ENCODE data around the gene CEP63.

Gene CEP63

DNA sequence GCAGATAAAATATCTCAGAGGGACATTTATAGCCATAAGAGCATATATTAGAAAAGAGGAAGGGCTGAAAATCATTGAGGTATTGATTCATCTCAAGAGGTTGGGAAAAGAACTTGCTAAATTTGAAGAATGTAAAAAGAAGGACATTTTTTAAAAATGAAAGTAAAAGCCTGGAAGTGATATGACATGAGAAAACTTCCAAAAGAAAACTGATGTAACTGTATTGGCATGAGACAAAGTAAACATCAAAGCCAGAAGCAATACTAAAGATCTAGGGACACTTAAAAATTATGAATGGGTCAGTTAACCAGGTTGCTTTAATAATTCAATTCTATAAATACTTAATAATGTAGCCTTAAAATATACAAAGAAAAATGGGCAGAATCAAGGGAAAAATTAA is 31.9 kb downstream of the CEP63 start:
- TF ChIP-seq, protein P1, sequence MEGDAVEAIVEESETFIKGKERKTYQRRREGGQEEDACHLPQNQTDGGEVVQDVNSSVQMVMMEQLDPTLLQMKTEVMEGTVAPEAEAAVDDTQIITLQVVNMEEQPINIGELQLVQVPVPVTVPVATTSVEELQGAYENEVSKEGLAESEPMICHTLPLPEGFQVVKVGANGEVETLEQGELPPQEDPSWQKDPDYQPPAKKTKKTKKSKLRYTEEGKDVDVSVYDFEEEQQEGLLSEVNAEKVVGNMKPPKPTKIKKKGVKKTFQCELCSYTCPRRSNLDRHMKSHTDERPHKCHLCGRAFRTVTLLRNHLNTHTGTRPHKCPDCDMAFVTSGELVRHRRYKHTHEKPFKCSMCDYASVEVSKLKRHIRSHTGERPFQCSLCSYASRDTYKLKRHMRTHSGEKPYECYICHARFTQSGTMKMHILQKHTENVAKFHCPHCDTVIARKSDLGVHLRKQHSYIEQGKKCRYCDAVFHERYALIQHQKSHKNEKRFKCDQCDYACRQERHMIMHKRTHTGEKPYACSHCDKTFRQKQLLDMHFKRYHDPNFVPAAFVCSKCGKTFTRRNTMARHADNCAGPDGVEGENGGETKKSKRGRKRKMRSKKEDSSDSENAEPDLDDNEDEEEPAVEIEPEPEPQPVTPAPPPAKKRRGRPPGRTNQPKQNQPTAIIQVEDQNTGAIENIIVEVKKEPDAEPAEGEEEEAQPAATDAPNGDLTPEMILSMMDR (IDR thresholded peaks at IDR 0.05; ENCODE audit: insufficient read depth, low read depth, low read length, missing control alignments) = no peak
- DNase-seq (ENCODE audit: low read depth) = no peak
- no peak overlapping the region for H3K4me3 ChIP-seq (ENCODE audit: low read depth, low read length)

DNA sequence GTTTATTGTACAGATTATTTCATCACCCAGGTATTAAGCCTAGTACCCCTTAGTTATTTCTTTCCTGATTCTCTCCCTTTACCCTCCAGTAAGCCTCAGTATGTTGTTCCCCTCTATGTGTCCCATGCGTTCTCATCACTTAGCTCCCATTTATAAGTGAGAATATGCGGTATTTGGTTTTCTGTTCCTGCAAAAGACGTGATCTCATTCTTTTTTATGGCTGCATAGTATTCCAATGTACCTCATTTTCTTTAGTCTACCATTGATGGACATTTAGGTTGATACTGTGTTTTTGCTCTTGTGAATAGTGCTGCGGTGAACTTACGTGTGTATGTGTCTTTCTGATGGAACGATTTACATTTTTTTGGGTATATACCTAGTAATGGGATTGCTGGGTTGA is 36.7 kb downstream of the CEP63 start:
- no peak for DNase-seq (ENCODE audit: low read depth)
- no peak overlapping the region for H3K4me3 ChIP-seq (ENCODE audit: low read depth, low read length)
- TF ChIP-seq, protein P1 (IDR thresholded peaks at IDR 0.05; ENCODE audit: insufficient read depth, low read depth, low read length, missing control alignments) = no peak

DNA sequence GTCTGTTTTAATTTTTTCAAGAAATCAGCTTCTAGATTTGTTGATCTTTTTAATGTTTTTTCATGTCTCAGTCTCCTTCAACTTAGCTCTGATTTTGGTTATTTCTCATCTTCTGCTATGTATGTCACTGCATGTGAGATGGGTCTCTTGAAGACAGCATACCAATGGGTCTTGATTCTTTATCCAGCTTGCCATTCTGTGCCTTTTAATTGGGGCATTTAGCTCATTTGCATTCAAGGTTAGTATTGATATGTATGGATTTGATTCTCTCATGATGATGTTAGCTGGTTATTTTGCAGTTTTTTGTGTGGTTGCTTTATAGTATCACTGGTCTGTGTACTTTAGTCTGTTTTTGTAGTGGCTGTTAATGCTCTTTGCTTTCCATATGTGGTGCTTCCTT is 39.4 kb downstream of the CEP63 start:
- H3K4me3 ChIP-seq (ENCODE audit: low read depth, low read length) = no peak overlapping the region
- DNase-seq (ENCODE audit: low read depth) = no peak
- TF ChIP-seq, protein P1 (IDR thresholded peaks at IDR 0.05; ENCODE audit: insufficient read depth, low read depth, low read length, missing control alignments) = no peak

DNA sequence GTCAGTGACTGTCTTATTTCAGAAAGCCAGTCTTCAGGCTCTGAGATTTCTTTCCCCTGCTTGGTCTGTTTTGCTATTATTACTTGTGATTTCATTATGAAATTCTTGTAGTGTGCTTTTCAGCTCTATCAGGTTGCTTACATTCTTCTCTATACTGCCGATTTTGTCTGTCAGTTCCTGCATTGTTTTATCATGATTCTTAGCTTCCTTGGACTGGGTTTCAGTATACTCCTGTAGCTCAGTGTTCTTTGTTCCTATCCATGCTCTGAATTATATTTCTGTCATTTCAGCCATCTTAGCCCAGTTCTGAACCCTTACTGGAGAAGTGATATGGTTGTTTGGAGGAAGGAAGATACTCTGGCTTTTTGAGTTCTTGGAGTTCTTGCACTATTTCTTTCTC is 40.5 kb downstream of the CEP63 start:
- H3K4me3 ChIP-seq (ENCODE audit: low read depth, low read length) = no peak overlapping the region
- no peak for DNase-seq (ENCODE audit: low read depth)
- TF ChIP-seq, protein P1 (IDR thresholded peaks at IDR 0.05; ENCODE audit: insufficient read depth, low read depth, low read length, missing control alignments) = no peak

DNA sequence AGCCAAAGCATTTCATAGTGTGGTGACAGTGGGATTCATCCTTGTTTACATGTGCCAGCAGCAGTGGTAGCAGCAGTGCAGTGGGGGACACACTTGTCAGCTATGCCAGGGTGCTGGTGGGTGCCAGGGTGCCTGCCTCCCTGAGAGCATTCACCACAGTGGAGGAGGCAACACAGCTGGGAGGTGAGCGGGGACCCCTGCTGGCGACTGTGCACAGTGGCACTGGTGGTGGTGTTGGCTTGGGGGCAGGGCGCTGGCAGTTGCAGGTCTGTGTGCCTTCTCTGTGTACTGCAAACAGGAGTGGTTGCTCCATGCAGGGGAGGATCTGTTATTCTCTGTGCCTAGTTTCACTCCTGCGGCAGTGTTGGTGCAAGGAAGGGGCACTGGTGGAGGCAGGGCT is 41.2 kb downstream of the CEP63 start:
- H3K4me3 ChIP-seq (ENCODE audit: low read depth, low read length) = no peak overlapping the region
- DNase-seq (ENCODE audit: low read depth) = peak; percentile 15
- TF ChIP-seq, protein P1 (IDR thresholded peaks at IDR 0.05; ENCODE audit: insufficient read depth, low read depth, low read length, missing control alignments) = peak; percentile 25

DNA sequence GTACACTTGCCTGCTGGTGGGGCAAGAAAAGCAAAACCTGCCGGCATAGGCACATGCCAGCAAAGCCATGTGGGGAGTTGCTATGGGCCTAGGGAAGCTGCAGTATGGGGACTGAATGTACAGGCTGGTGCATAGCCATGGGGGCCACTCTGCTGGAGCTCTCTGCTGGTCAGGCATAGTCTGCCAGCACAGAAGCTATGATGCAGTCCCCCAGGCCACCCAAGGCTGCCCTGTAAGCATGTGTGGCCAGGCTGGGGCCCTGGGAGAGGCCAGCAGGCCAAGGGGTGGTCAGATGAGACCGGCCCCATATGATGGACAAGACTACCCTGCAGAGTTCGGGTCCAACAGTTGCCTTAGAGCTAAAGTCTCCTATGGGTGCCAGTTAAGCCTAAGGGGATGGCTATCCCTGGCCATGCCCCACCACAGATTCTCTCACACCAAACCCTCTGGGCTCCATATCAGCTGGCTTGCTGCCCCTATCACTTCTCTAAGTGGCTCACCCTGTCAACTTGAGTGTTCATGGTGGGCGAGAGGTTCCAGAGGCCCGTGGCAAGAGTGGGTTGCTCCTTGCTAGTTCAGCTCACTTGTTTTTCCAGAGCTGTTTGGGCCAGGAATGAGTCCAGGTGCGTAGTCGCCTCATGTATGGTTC is 41.8 kb downstream of the CEP63 start:
- TF ChIP-seq, protein P1 (IDR thresholded peaks at IDR 0.05; ENCODE audit: insufficient read depth, low read depth, low read length, missing control alignments) = no peak
- no peak for DNase-seq (ENCODE audit: low read depth)
- H3K4me3 ChIP-seq (ENCODE audit: low read depth, low read length) = no peak overlapping the region

DNA sequence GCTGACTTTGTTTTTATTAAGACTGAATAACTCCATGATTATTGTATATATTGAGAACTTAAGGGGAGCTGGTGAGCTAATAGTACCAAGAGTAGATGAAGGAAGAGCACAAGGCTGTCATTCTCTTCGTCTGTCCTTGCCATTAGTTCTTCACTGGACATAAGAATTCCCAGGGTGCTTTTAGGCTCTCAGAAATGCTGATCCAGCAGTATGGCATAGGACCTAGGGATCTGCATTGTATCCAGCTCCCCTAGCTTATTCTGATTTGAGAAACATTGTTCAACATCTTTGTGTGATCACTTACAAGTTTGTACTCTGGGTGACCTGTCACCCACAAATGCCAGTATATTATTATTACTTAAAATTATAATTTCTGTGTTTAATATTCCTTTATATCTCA is 47.6 kb downstream of the CEP63 start:
- TF ChIP-seq, protein P1 (IDR thresholded peaks at IDR 0.05; ENCODE audit: insufficient read depth, low read depth, low read length, missing control alignments) = no peak
- DNase-seq (ENCODE audit: low read depth) = no peak
- no peak overlapping the region for H3K4me3 ChIP-seq (ENCODE audit: low read depth, low read length)
